K562 (cell line): ENCODE measurements around the gene GON7. TPM values are rescaled to one million over a fixed set of nuclear protein-coding genes. Genes with fewer than 3 reads are reported as not detected.
A peak's percentile ranks its signal among the peaks of the same experiment; 100 is the strongest.
"Not testable (repeated sequence)": the region's sequence is repeated elsewhere in the genome, so short reads cannot be mapped to it uniquely, and the experiment has no call there.

Experiments
- ATAC-seq: fragments of 200-7000 bp; cut with Tn5 transposase; 3 replicates; pipeline ENCODE4 v1.9.1; 2020; ENCODE audit warnings: moderate library complexity
- BruUV-seq: library from RNA; stranded (reverse); fragments of 400-500 nt; replicated peaks from 2 replicates; lab custom pipeline; 2021; lab: Mats Ljungman, UMichigan
- CTCF ChIA-PET: fragments of 300-600 bp; formaldehyde crosslinking; extraction: SDS; loops from one replicate; lab custom pipeline; 2021; ENCODE audit warnings: low intra/inter-chr PET ratio; lab: Yijun Ruan, JAX
- POLR2A ChIA-PET: fragments of 300-600, 350-650 bp; sonication (Branson Sonifier 250); formaldehyde crosslinking; extraction: SDS; loops from one replicate; lab custom pipeline; 2021; ENCODE audit warnings: antibody characterized with exemption, inconsistent platforms; lab: Yijun Ruan, JAX
- DNase-seq, 4 experiments: peaks; one replicate each; pipeline versions ENCODE4 v3.0.0 to v3.0.0-alpha.2; 2011 to 2018; ENCODE audit warnings: low spot score in 3 of 4, mixed read lengths in 3 of 4; ENCODE audit errors: extremely low read depth in 1 of 4
- FAIRE-seq: peaks from 2 replicates; lab custom pipeline; 2011; peaks lifted over from hg19 to GRCh38; lab: Jason Lieb, UNC
- H2AFZ ChIP-seq: 2 replicates; pipeline ENCODE4 v1.6.0; 2011; ENCODE audit warnings: low read depth, low read length, control low read depth, inconsistent platforms
- H3K27ac ChIP-seq: fragments of 200-600 bp; 3 replicates; pipeline ENCODE4 v1.8.0; 2011; ENCODE audit warnings: low read depth, mild to moderate bottlenecking, control low read depth, inconsistent platforms, low read length, moderate library complexity, mixed read lengths; ENCODE audit errors: extremely low read depth
- H3K27me3 ChIP-seq, 2 experiments: fragments of 300-600 bp in 1 of 2; 2 replicates in 1 of 2; 3 replicates in 1 of 2; pipeline versions ENCODE4 v1.6.0 to v1.8.0; 2011; ENCODE audit warnings: inconsistent platforms in 2 of 2, low read length in 2 of 2, mild to moderate bottlenecking in 1 of 2, mixed read lengths in 1 of 2, moderate library complexity in 1 of 2; ENCODE audit not compliant: control insufficient read depth in 2 of 2, insufficient read depth in 2 of 2
- H3K36me3 ChIP-seq: fragments of 300-600 bp; 3 replicates; pipeline ENCODE4 v1.8.0; 2011; ENCODE audit warnings: mild to moderate bottlenecking, low read length, inconsistent platforms; ENCODE audit not compliant: control insufficient read depth, insufficient read depth
- H3K4me1 ChIP-seq, 2 experiments: fragments of 200-600 bp in 1 of 2; replicated peaks in 1 of 2; 2 replicates in 1 of 2; 3 replicates in 1 of 2; pipeline versions ENCODE4 v1.5.1 to v1.8.0; 2011; ENCODE audit warnings: inconsistent platforms in 2 of 2, low read length in 2 of 2, mild to moderate bottlenecking in 1 of 2, mixed read lengths in 1 of 2, moderate library complexity in 1 of 2; ENCODE audit not compliant: control insufficient read depth in 2 of 2, insufficient read depth in 2 of 2
- H3K4me2 ChIP-seq: 2 replicates; pipeline ENCODE4 v1.6.1; 2011; ENCODE audit warnings: low read length, control low read depth, inconsistent platforms, mixed read lengths; ENCODE audit not compliant: insufficient read depth
- H3K4me3 ChIP-seq: fragments of 200-600 bp; sonication (generic), shearing (Covaris generic); 2 replicates; pipeline ENCODE4 v1.5.1; 2016; ENCODE audit warnings: control low read depth, inconsistent platforms
- H3K79me2 ChIP-seq: fragments of 200-600 bp; 3 replicates; pipeline ENCODE4 v1.8.0; 2011; ENCODE audit warnings: low read length, inconsistent platforms; ENCODE audit not compliant: control insufficient read depth, insufficient read depth
- H3K9ac ChIP-seq, 2 experiments: 2 replicates each; pipeline versions ENCODE4 v1.6.0 to v1.6.1; 2011; ENCODE audit warnings: low read depth in 2 of 2, low read length in 2 of 2, control low read depth in 1 of 2, inconsistent platforms in 1 of 2, mild to moderate bottlenecking in 1 of 2, mixed read lengths in 1 of 2; ENCODE audit not compliant: insufficient read depth in 1 of 2
- H3K9me1 ChIP-seq: one replicate; pipeline ENCODE4 v1.6.0; 2011; ENCODE audit warnings: inconsistent platforms, mild to moderate bottlenecking, low read length, moderate library complexity; ENCODE audit not compliant: control insufficient read depth, insufficient read depth
- H3K9me3 ChIP-seq: replicated peaks from 2 replicates; pipeline ENCODE4 v1.5.1; 2011; ENCODE audit warnings: low read depth, low read length, inconsistent platforms; ENCODE audit not compliant: control insufficient read depth, insufficient read depth
- H4K20me1 ChIP-seq: replicated peaks from 2 replicates; pipeline ENCODE4 v1.6.1; 2011; ENCODE audit warnings: low read length, inconsistent platforms, mixed read lengths; ENCODE audit not compliant: control insufficient read depth, insufficient read depth
- ATF3 ChIP-seq, 2 experiments: fragments of 450-650 bp in 1 of 2; sonication (generic) in 1 of 2; formaldehyde crosslinking in 1 of 2; IDR thresholded peaks in 1 of 2; conservative IDR thresholded peaks in 1 of 2; 2 replicates each; pipeline versions ENCODE4 v1.6.1 to v1.8.1; 2016 to 2023; ENCODE audit warnings: mild to moderate bottlenecking in 2 of 2, moderate library complexity in 2 of 2, inconsistent platforms in 1 of 2, missing genetic modification reagents in 1 of 2
- CEBPG ChIP-seq, 3 experiments: fragments of 200-800 bp in 1 of 3; sonication (Bioruptor generic) in 1 of 3; sonication (generic) in 1 of 3; formaldehyde crosslinking in 1 of 3; IDR thresholded peaks in 2 of 3; conservative IDR thresholded peaks in 1 of 3; 2 replicates each; pipeline versions ENCODE4 v1.6.1 to v1.8.0; 2016 to 2022; ENCODE audit warnings: missing compliant biosample characterization in 2 of 3, missing genetic modification characterization in 2 of 3, mild to moderate bottlenecking in 1 of 3, missing genetic modification reagents in 1 of 3
- NFYB ChIP-seq: IDR thresholded peaks from 2 replicates; pipeline ENCODE4 v1.6.1; 2011; ENCODE audit warnings: mild to moderate bottlenecking, moderate library complexity; ENCODE audit not compliant: insufficient read length; ENCODE audit errors: extremely low read depth
- WGBS: fragments of 100-300 bp; shearing (Covaris generic); methylation state at CpG from one replicate; pipeline ENCODE4 v1.1.6; 2016; ENCODE audit warnings: low coverage, mixed read lengths; ENCODE audit not compliant: insufficient coverage; ENCODE audit errors: missing lambda C conversion rate; 5-methylcytosine and 5-hydroxymethylcytosine counted together
- in situ Hi-C: fragments of 300-500 bp; cut with MboI; formaldehyde crosslinking; loops from 4 replicates; pipeline ENCODE4 v1.15.0; 2018; ENCODE audit warnings: inconsistent platforms, mixed read lengths
- intact Hi-C: fragments of 100-400 bp; cut with micrococcal nuclease; formaldehyde crosslinking; loops from 2 replicates; pipeline ENCODE4 v1.14.2; 2022
- polyA plus RNA-seq, 8 experiments: library from polyadenylated mRNA; depleted of rRNA in 4 of 8; stranded (reverse) in 5 of 8; unstranded in 3 of 8; fragments of >200 nt; fragmentation: Nextera tagmentation in 2 of 8; fragmentation: Illumina TruSeq in 1 of 8; extraction: Ambion mirVana in 2 of 8; extraction: Trizol in 1 of 8; gene quantifications; 2 replicates each; pipeline versions ENCODE4 v1.2.1 to v1.2.3, GENCODE V29; 2011 to 2014; ENCODE audit warnings: inconsistent platforms in 1 of 8, missing spikeins in 1 of 8
- total RNA-seq, 7 experiments: library from RNA; depleted of rRNA in 6 of 7; stranded (reverse); fragments of >200 nt in 6 of 7; fragmentation: Illumina TruSeq in 2 of 7; extraction: Trizol in 2 of 7; gene quantifications; 2 replicates each; pipeline versions ENCODE4 v1.2.1 to v1.2.3, GENCODE V29; 2011 to 2021; ENCODE audit warnings: low replicate concordance in 1 of 7

GON7 gene
- total and polyA plus RNA-seq, 9 of the 15 experiments (the other 6 are each of a cell fraction or from before 2014, with no cell fraction given) = 13.7 to 34.0 (median 23.9) TPM

- H3K27ac ChIP-seq, in situ Hi-C loops, H3K4me1 ChIP-seq, H3K4me3 ChIP-seq, FAIRE-seq, intact Hi-C loops, DNase-seq, H3K36me3 ChIP-seq, H3K27me3 ChIP-seq, H2AFZ ChIP-seq, H3K9me1 ChIP-seq, CTCF ChIA-PET, BruUV-seq, ATAC-seq, H3K79me2 ChIP-seq, H3K4me2 ChIP-seq, H3K9ac ChIP-seq, H4K20me1 ChIP-seq, H3K9me3 ChIP-seq: not testable (repeated sequence)
- WGBS = 43% methylated on average over 1 of the region's 6 CpGs
- peak; percentile 37 for TF ChIP-seq NFYB
- POLR2A ChIA-PET = interaction anchor here (1.3 kb wide), 1 partner anchor 14 kb away, joined by 5 read pairs; no protein-coding TSS in a partner anchor
Measured at GRCh38 chr14:93169619-93170018, 37.2 kb downstream of the GON7 start.

- DNase-seq; H3K9me1 ChIP-seq; ATAC-seq; in situ Hi-C loops; H3K79me2 ChIP-seq; H3K9me3 ChIP-seq; H4K20me1 ChIP-seq; H3K27me3 ChIP-seq; CTCF ChIA-PET; H3K4me3 ChIP-seq; H3K27ac ChIP-seq; BruUV-seq; H3K4me2 ChIP-seq; H2AFZ ChIP-seq; H3K36me3 ChIP-seq; H3K9ac ChIP-seq; intact Hi-C loops; H3K4me1 ChIP-seq; FAIRE-seq; TF ChIP-seq CEBPG (tag; conservative IDR thresholded peaks at IDR 0.05 in 1 of 2, IDR thresholded peaks at IDR 0.05 in 1 of 2); ATF3 (CRISPR knock-in tag; conservative IDR thresholded peaks at IDR 0.05): not testable (repeated sequence)
- TF ChIP-seq CEBPG (CRISPR knock-in tag; IDR thresholded peaks at IDR 0.05) = peak; percentile 18; the same call in 1 of the 2 replicates
- peak; percentile 29; the same call in 1 of the 2 replicates for TF ChIP-seq ATF3 (IDR thresholded peaks at IDR 0.05)
- WGBS = 100% methylated on average over 3 of the region's 9 CpGs
- POLR2A ChIA-PET = interaction anchor here (0.6 to 1.3 kb wide), 2 partner anchors 15 to 101 kb away, joined by 3 to 5 read pairs; no protein-coding TSS in a partner anchor
Measured at GRCh38 chr14:93168610-93169009, 38.3 kb downstream of the GON7 start.

- H3K9me3 ChIP-seq, H2AFZ ChIP-seq, H3K27ac ChIP-seq, FAIRE-seq, H3K79me2 ChIP-seq, POLR2A ChIA-PET, in situ Hi-C loops, BruUV-seq, CTCF ChIA-PET, H3K4me3 ChIP-seq, DNase-seq, H3K9ac ChIP-seq, H3K36me3 ChIP-seq, H4K20me1 ChIP-seq, H3K4me2 ChIP-seq, H3K4me1 ChIP-seq, H3K27me3 ChIP-seq, H3K9me1 ChIP-seq, intact Hi-C loops, ATAC-seq: not testable (repeated sequence)
- WGBS = 44% methylated on average over 20 of the region's 26 CpGs
Measured at GRCh38 chr14:93165271-93166265, 41.3 kb downstream of the GON7 start.
